HepG2 (cell line): ENCODE data around the gene PNKP.

Experiments
- CTCF ChIP-seq: sonication (generic); formaldehyde crosslinking; IDR thresholded peaks from 2 replicates; pipeline ENCODE4 v1.5.0; 2020; ENCODE audit warnings: mild to moderate bottlenecking, missing genetic modification reagents, moderate library complexity
- GABPA ChIP-seq, 2 experiments: IDR thresholded peaks; 2 replicates each; pipeline ENCODE4 v1.6.1; 2011 to 2016; ENCODE audit warnings: low read depth in 2 of 2, low read length in 1 of 2, missing biosample characterization in 1 of 2, missing genetic modification characterization in 1 of 2
- ZBTB10 ChIP-seq: sonication (generic); formaldehyde crosslinking; IDR thresholded peaks from 2 replicates; pipeline ENCODE4 v1.4.0; 2020; ENCODE audit warnings: missing genetic modification reagents, borderline replicate concordance

- TF ChIP-seq GABPA (IDR thresholded peaks at IDR 0.05; ENCODE audit: low read depth, low read length), result no peak
- no peak for TF ChIP-seq GABPA (CRISPR knock-in tag; IDR thresholded peaks at IDR 0.05; ENCODE audit: low read depth)
- no peak for TF ChIP-seq ZBTB10
- TF ChIP-seq CTCF, result no peak
Observed at GRCh38 chr19:49856574-49857021, 10.8 kb downstream of the PNKP start.
